Raji (cell line): ENCODE measurements around the gene FUT3.

Source experiments
- POLR2A ChIP-seq: IDR thresholded peaks from 2 replicates; pipeline ENCODE4 v1.6.1; 2011; ENCODE audit warnings: low read depth, low read length, control low read depth; ENCODE audit not compliant: insufficient read depth

The FUT3 gene

DNA sequence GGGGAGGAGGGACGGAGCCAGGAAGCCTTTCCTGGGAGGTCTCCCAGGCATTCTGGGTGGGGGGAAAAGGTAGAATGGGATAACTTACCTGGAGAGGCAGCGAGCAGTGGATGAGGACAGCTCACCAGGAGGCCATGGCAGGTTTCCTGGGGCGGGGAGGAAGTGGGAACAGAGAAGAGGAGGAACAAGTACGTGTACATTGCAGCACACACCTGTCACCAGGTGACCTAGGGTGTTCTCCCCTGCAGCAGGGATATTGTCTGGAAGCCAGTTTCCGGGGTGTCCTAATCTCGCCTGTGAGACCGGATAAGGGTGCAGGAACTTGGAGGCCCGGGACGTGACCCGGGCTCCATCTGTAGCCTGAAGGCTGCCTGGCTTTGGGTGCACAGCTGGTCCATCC lies at the start of gene FUT3:
Gene FUT3 (minus strand): TSS at position 148 of the 400 bp plus-strand sequence.
- TF ChIP-seq POLR2A, result no peak

- TF ChIP-seq POLR2A, result no peak
Observed at GRCh38 chr19:5900976-5901375, 49.7 kb upstream of the FUT3 start.

GRCh38 chr19:5899728-5900526 lies 48.7 kb upstream of the FUT3 start:
- TF ChIP-seq POLR2A, result no peak

- no peak for TF ChIP-seq POLR2A
Observed at GRCh38 chr19:5897189-5897969, 46.1 kb upstream of the FUT3 start.

GRCh38 chr19:5896365-5897076 lies 45.3 kb upstream of the FUT3 start:
- TF ChIP-seq POLR2A, result no peak

DNA sequence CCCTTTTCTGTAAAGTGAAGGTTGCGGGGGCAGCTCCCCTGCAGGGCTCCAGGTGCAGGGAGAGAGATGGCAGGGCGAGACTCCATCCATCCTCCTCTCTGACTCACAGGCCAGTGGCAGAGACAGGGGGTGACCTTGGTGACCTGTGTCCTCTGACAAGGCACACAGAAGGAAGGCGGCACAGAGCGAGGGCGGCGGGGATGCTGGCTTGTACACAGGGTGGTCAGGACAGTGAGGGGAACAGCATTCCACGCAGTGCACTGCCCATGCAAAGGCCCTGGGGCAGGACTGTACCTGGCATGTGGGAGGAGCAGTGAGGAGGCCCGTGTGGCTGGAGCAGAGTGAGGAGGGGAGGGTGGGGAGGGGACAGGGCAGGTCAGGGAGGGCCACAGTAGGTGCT lies 44.6 kb upstream of the FUT3 start:
- no peak for TF ChIP-seq POLR2A

DNA sequence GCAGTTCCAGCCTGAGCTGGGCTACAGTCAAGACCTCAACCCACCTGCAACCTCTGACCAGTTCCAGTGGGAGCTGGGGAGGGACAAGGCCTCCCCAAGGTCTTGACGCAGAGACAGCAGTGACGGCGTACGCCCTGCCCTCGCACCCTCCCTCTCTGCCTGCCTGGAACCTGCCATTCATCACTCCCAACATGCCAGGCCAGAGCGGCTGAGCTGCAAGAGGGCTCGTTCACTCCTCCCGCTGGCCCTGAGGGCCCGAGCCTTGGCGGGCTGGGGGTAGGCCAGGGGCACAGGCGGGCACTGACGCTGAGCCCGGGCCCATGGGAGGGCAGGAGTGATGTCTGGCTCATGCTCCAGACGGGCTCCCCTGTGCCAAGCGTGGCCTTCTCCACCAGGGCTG lies 44.2 kb upstream of the FUT3 start:
- TF ChIP-seq POLR2A, result no peak

GRCh38 chr19:5894704-5895349 lies 43.6 kb upstream of the FUT3 start:
- no peak for TF ChIP-seq POLR2A

- TF ChIP-seq POLR2A, result no peak
Observed at GRCh38 chr19:5893907-5894703, 42.9 kb upstream of the FUT3 start.

DNA sequence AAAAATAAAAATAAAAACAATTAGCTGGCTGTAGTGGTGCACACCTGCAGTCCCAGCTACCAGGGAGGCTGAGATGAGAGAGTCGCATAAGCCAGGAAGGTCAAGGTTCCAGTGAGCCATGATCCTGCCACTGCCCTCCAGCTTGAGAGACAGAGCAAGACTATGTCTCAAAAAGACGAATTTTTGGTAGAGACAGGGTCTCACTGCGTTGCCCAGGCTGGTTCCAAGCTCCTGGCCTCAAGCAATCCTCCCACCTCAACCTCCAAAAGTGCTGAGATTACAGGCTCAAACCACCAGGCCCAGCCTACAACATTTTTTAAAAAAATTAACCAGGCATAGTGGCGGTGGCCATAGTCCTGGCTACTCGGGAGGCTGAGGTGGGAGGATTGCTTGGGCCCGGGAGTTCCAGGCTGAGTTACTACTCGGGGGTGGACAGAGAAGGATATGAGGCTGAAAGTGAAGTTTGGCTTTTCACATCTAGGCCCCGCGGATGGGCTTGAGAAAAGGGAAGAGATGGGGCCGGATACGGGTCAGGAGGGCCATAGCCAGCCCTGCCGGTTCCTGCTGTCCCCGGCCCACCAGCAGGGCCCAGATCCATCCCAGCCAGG lies 42.2 kb upstream of the FUT3 start:
- TF ChIP-seq POLR2A, result no peak

GRCh38 chr19:5892772-5893275 lies 41.6 kb upstream of the FUT3 start:
- no peak for TF ChIP-seq POLR2A

DNA sequence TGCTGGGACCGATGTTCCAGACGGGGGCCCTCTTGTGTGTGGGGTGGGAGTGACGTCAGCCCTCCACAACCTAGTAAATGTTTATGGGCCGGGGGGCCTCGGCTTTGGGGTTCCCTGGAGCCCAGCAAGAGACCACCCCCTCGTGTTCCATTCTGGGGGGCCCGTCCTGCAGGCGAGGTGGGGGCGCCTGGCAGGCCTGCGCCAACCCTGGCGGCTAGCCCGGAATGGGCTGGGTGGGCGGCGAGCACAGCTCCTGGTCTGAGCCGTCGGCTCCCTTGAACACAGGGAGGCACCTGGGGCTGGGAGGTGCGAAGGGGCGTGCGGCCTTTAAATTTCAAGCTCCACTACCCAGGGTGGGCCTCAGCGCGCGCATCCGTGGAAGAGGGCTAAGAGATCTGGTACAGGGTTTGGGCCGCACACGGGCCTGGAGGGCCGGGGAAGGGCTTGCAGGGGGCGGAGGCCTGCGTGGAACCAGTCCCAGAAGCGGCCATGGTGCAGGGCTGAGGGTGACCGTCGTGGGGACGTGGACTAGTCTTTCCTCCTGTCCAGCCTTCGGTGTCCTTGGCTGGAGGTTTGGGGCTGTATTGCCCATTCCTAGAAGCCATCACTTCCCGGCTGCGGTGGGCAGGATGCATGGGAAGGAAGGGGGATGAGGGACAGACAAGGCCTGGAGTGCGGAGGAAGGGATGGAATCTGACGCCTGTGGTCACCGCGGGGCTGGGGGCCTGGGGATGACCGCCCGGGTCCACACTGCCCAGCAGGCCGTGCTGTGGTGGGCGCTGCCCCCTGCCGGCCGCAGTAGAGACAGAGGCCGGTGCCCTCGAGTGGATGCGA lies 40.9 kb upstream of the FUT3 start:
- no peak; the same call in 1 of the 2 replicates for TF ChIP-seq POLR2A

DNA sequence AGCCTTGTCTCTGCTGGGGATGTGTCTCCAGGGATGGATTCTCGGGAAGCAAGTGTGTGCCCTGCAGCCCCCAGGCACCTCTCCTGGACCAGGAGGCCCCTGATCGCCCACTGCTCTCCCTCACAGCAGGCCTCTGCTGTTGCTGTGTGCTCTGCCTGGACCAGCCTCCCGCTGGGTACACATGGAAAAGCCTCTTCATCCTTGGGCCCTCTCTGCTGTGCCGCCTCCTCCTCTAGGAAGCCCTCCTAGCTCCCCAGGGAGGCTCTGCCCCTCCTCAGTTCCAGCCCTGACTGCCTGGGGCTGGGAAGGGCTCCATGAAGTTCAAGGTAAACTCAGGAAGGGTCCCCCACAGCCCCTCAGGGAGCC lies 40.3 kb upstream of the FUT3 start:
- TF ChIP-seq POLR2A, result no peak

DNA sequence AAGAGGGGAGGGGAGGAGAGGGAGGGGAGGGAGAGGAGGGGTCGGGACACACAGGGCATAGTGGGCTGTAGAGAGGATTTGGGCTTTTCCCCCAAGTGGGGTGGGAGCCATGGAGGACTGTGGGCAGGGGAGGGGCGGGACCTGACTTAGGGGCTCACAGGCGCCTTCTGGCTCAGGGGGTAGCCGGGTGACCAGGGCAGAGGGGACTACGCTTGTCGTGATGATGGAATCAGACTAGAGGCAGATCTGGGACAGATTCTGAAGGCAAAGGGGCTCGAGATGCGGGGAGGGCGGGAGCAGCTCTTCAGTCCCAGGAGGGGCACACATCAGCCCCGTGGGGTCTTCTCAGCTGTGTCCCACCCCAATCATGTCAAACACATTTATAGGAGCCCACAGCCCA lies 38.9 kb upstream of the FUT3 start:
- TF ChIP-seq POLR2A, result no peak
